ENCODE measurements around the gene COX4I1.

The COX4I1 gene

DNA sequence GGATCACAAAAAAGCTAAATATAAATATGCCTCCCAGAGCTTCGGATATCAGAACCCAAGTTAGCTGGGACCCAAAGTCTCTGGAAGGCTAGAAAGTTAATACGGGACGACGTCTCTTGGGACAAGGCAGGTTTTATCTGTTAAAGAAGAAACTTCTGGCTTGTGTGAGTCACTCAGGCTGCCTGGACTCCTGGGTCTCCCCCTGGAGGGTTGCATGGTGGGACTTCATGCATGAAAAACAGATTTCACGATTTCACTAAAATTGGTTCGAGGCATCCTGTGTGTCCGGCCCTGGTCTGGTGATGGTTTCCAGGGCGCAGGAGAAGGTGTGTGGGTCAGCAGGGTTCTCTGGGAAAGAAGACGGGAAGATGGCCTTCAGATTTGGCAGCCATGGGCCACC, 47.0 kb downstream of the COX4I1 start:
- H3K9me3 Mint-ChIP-seq: peaks cover 0 to 5% of the 10 kb centered on the region in 2 donors
- DNase-seq: no peak
- peaks cover 26% of the 10 kb centered on the region for H3K4me1 Mint-ChIP-seq
- no peak for ATAC-seq
- H3K4me3 Mint-ChIP-seq: no peak overlapping the region
- peaks cover 31% of the 10 kb centered on the region for H3K27me3 Mint-ChIP-seq
- H3K27ac Mint-ChIP-seq: no peak overlapping the region

DNA sequence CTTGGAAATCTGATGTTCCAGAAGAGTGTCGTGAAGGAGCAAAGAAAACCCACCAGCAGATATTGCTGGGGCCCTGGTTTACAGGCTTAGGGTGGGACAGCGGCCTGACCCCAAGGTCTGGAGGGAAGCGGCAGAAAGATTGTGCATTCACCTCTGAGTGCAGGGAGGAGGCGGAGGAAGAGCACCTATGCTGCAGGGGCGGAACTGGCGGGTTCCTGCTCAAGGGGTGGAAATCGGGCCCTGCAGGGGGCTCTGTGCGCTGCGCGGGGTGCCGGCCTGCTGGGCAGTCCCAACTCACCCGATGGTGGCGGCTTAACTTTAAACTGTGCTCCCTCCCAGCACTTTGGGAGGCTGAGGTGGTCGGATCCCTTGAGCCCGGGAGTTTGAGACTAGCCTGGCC, 47.5 kb downstream of the COX4I1 start:
- H3K9me3 Mint-ChIP-seq: peaks cover 0 to 5% of the 10 kb centered on the region in 2 donors
- no peak for ATAC-seq
- H3K4me1 Mint-ChIP-seq: peaks cover 26% of the 10 kb centered on the region
- peaks cover 30% of the 10 kb centered on the region for H3K27me3 Mint-ChIP-seq
- H3K27ac Mint-ChIP-seq: no peak overlapping the region
- H3K4me3 Mint-ChIP-seq: no peak overlapping the region
- no peak for DNase-seq

DNA sequence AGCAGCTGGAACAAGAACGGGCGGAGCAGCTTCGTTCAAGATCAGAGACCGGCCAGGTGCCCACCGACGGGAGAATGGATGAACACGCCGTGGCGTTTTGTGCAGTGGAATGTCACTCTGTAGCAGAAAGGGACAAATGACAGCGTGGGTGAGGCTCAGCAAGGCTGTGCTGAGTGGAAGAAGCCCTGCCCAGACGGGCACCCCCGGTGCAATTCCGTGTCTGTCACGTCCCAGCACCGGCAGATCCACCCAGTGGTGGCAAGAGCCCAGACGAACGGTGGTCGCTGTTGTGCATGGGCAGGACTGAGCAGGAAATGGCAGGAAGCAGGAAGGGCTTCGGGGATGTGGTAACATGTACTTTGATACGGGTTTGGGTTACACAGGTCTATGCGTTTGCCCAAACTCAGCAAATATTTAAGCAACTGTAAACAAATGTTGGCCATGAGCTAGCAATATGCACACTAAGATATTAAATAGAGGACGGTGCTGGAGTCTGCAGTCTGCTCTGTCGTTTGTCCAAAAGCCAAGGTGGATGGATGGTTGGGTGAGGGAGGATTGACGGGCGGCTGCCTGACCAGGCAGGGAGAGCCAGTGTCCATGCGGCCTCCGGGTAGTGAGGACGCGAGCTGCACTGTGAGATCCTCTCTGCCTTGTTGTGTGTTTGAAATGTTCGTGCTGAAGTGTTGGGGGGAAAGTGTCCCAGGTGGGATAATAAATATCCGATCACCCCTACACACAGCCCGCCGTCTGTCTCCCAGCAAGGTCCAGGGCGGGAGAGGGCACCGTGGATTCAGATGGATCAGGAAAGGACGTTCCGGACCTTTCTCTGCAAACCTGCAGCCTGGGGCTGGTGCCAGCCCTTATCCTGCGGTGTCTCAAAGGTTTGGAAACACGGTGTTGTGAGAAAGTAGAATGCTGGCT, 48.4 kb downstream of the COX4I1 start:
- no peak overlapping the region for H3K27ac Mint-ChIP-seq
- peaks cover 30% of the 10 kb centered on the region for H3K27me3 Mint-ChIP-seq
- H3K4me1 Mint-ChIP-seq: peaks cover 26% of the 10 kb centered on the region
- H3K4me3 Mint-ChIP-seq: no peak overlapping the region
- peaks cover 0 to 2% of the 10 kb centered on the region in 2 donors for H3K9me3 Mint-ChIP-seq
- DNase-seq: no peak
- ATAC-seq: no peak

DNA sequence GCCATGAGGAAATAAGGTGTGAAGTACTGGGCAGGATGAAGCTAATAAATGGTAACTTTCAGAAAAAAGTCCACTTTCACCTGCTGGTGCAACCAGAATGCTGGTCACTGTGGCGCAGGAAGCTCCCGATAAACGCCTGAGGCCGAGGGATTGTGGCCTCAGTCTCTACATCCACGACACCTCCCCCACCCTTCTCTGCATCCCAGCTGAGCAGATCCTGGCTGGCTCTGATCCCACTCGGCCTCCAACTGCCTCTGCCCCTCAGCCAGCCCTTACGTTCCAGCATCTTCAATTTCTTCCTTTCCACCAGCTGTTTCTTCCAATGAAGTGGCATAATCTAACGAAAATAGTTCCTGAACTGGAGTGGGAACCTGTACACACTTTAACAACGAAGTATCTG, 49.5 kb downstream of the COX4I1 start:
- no peak for DNase-seq
- ATAC-seq: no peak
- peaks cover 30% of the 10 kb centered on the region for H3K27me3 Mint-ChIP-seq
- no peak overlapping the region for H3K4me3 Mint-ChIP-seq
- H3K9me3 Mint-ChIP-seq: no peaks in the 10 kb centered on the region
- H3K4me1 Mint-ChIP-seq: peaks cover 26% of the 10 kb centered on the region
- no peak overlapping the region for H3K27ac Mint-ChIP-seq

DNA sequence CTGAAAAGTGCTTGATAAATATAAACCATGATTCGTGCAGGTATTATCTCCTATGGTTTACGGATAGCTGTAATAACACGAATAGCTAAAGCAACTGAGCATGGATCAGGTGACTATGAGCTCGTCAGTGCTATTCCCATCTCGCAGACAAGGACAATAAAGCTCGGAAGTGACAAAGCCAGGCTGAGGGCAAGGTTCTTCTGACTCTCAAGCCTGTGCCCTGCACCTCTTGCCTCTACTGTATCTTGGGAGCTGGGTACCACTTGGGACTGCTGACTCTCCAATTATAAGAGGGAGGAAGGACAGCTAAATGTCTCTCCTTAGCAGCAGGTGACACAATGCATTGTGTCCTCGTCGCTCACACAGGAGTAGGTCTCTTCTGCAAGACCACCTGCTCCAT, 49.9 kb downstream of the COX4I1 start:
- no peak overlapping the region for H3K27ac Mint-ChIP-seq
- DNase-seq: no peak
- H3K9me3 Mint-ChIP-seq: no peaks in the 10 kb centered on the region
- H3K4me3 Mint-ChIP-seq: no peak overlapping the region
- ATAC-seq: no peak
- peaks cover 23% of the 10 kb centered on the region for H3K4me1 Mint-ChIP-seq
- peaks cover 27% of the 10 kb centered on the region for H3K27me3 Mint-ChIP-seq

DNA sequence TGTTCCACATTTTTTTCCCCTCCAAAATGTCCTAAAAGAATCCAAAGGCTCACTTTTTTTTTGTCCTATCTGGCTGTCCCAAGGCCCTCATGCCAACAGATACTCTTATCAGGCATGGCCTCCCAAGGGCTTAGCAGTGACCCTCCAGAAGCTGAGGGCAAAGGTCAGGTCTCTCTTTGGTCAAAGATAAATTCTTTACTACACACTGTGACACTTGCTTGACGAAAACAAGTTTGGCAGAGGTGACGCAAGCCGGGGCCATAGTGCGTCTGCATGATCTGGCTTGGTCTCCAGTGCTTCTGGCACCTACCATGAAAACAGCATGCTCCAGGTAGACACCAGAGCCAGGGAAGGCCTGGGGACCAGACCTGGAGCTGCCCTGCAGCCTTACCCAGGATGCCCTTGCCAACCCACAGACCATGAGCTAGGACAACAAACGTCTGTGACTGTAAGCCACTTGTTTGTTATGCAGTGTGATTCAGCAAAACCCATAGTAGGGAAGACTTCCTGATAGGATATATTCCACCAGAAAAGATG, 50.9 kb downstream of the COX4I1 start:
- Mint-ChIP-seq H3K4me1 (peaks cover 14% of the 10 kb centered on the region), H3K27me3 (peaks cover 18% of the 10 kb centered on the region), H3K4me3 (no peak overlapping the region), H3K9me3 (peaks cover 0 to under 1% of the 10 kb centered on the region in 2 donors), H3K27ac (peak overlapping the region in 1 of 2 donors; percentile 29)
- DNase-seq (no peak), ATAC-seq (no peak)

DNA sequence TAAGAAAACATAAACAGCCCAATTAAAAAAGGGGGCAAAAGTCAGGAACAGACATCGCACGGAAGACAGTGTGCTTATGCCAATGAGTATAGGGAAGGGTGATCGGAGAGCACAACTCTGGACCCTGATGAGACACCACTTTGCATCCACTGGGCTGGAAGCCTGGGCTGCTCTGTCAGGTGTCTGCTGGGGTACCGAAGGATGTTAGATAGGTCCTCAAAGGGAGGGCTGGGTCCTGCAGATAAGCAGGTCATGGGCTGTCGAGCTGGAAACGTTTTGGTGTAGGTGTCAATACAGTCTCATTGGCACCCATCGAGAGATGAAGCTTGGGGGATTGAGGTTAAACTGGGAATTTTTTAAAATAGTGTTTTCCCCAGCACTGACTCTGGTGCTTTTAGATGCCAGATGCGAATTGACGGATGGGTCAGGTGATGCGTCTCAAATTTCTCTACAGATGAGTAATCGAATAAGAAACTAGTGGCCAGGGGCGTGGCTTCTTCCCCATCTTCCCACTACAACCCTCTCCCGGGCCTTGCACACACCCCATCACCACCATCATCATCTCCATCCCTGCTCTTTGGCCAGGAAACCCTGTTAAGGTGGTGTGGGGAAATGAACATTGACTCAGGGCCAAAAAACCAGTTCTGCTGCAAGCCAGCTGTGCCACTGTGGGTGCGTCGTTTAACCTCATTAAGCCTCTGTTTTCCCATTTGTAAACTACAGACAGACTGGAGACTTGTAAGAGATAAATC, 51.7 kb downstream of the COX4I1 start:
- H3K4me1 Mint-ChIP-seq: peaks cover 19% of the 10 kb centered on the region
- H3K27ac Mint-ChIP-seq: peak overlapping the region in 1 of 2 donors; percentile 70
- peaks cover 17% of the 10 kb centered on the region for H3K27me3 Mint-ChIP-seq
- DNase-seq (no peak), ATAC-seq (no peak)
- H3K4me3 Mint-ChIP-seq: no peak overlapping the region
- peaks cover 0 to 7% of the 10 kb centered on the region in 2 donors for H3K9me3 Mint-ChIP-seq

DNA sequence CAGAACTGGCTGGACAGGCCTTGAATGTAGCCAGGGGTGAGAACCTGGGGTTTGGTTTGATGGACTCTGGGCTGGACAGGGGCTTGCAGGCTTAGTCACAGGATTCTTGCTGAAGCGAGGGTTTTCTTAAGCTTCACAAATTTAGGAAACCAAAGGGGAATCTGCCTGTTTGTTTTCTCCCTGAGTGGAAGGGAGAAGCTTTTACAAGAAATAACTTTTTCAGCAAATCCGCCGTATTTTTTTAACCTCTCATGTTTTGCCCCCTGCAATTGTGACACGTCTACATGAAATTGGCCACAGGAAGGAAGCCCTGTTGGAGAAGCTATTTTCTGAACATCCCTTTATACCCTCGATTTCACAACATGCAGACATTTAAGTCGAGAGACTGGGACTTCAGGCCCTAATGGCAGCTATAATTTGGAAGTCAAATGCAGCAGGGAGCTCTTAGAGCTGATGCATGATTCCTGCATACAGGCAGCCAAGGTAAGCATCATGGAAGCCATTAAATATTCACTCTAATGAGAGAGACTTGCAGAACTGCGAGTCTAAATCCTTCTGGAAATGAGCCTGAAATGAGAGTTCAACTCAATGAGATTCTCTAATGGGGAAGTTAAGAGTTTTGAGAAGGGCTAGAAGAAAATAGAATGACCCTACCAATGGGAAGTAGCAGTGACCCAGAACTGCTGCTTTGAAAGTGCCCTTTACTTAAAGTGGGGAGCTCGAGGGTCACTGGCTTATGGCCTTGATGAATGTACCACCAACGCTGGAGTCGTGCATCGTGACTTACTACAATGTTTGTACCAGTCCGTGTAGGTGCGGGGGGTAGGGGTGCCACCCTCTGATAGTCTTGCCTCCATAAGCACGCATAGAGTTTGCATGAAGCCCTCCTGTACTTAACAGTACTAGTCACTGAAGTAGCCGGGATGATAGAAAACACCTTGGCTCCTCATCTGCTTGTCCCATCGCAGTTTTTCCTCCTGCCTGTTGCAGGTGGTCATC, 54.4 kb downstream of the COX4I1 start:
- DNase-seq (no peak), ATAC-seq (no peak)
- H3K27me3 Mint-ChIP-seq: no peaks in the 10 kb centered on the region
- no peak overlapping the region for H3K27ac Mint-ChIP-seq
- H3K4me3 Mint-ChIP-seq: no peak overlapping the region
- peaks cover 0 to 7% of the 10 kb centered on the region in 2 donors for H3K9me3 Mint-ChIP-seq
- peaks cover 20% of the 10 kb centered on the region for H3K4me1 Mint-ChIP-seq

DNA sequence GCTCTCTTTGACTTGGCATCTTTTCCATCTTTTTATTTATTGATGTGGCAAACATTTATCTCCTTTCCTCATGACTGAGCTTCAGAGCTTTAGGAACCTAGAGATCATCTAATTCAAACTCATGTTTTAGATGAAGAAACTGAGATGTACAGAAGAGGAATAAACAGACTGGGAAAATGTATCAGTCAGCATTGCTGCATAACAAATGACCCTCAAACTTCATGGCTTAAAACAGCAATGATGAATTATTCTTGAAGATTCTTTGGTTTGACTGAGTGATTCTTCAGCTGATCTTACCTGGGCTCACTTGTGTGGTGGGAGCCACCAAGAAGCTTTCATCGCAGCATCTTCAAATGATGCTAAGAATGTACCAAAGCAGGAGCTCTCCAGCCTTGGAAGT, 55.4 kb downstream of the COX4I1 start:
- ATAC-seq: no peak
- H3K9me3 Mint-ChIP-seq: peaks cover 0 to 7% of the 10 kb centered on the region in 2 donors
- DNase-seq: no peak
- no peaks in the 10 kb centered on the region for H3K27me3 Mint-ChIP-seq
- H3K4me1 Mint-ChIP-seq: peaks cover 30% of the 10 kb centered on the region
- H3K27ac Mint-ChIP-seq: no peak overlapping the region
- no peak overlapping the region for H3K4me3 Mint-ChIP-seq

DNA sequence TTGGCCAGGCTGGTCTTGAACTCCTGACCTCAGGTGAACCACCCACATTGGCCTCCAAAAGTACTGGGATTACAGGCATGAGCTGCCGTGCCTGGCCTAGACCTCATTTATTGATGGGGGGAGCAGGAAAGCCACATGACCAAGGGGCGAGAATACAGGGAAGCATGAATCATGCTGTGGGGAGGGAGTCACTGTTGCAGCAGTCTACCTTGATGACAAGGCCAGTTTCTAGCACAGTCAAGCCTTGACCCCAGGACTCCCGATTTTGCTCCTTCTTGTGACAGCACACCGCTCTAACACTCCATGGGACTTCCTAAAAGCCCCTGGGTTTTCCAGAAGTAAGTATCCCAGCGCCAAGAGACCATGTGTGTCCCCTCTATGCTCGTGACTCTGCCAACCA, 56.6 kb downstream of the COX4I1 start:
- Mint-ChIP-seq H3K27ac (no peak overlapping the region), H3K9me3 (peaks cover 0 to 7% of the 10 kb centered on the region in 2 donors), H3K4me1 (peaks cover 41% of the 10 kb centered on the region), H3K4me3 (no peak overlapping the region), H3K27me3 (no peaks in the 10 kb centered on the region)
- no peak for ATAC-seq
- DNase-seq: no peak

DNA sequence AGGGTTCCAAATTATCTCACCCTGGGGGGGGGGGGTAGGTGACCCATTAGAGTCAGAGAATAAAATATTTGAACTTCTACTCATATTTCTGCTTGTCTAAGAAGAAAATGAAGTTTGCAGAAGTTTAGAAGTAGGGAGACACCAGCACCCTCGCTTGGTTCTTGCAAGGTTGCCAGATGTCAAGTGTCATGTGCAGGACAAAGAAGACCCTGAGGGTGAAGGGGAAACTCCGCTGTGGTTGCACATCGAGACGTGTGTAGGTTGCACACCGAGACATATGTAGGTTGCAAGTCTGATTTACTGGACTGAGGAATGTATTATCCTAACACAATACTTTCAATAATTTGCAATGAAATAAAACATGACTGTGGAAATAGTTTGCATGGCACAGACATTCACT, 57.1 kb downstream of the COX4I1 start:
- H3K27ac Mint-ChIP-seq: no peak overlapping the region
- no peak overlapping the region for H3K4me3 Mint-ChIP-seq
- peaks cover 0 to 7% of the 10 kb centered on the region in 2 donors for H3K9me3 Mint-ChIP-seq
- H3K4me1 Mint-ChIP-seq: peaks cover 45% of the 10 kb centered on the region
- no peak for DNase-seq
- no peaks in the 10 kb centered on the region for H3K27me3 Mint-ChIP-seq
- ATAC-seq: no peak

Data from stimulated activated naive CD8-positive, alpha-beta T cell treated with anti-CD3 and anti-CD28 coated beads, Interleukin-15, amount 100 ng/mL, for 72 hours (primary cell).